Panc1 (cell line): ENCODE results near the gene IGF1R. TPM values are rescaled to one million over a fixed set of nuclear protein-coding genes. Genes with fewer than 3 reads are reported as not detected.

Experiments
- ATAC-seq: fragments of 200-7000 bp; cut with Tn5 transposase; 2 replicates; pipeline ENCODE4 v1.9.1; 2020; ENCODE audit warnings: mild to moderate bottlenecking, moderate library complexity
- BruUV-seq: library from RNA; stranded (reverse); fragments of 400-500 nt; replicated peaks from 2 replicates; lab custom pipeline; 2021; lab: Mats Ljungman, UMichigan
- CTCF ChIA-PET: fragments of 300-600 bp; sonication (Branson Sonifier 250); formaldehyde crosslinking; loops from one replicate; lab custom pipeline; 2022; ENCODE audit warnings: antibody characterized with exemption; lab: Charles Lee
- POLR2A ChIA-PET: fragments of 300-600 bp; sonication (Branson Sonifier 250); formaldehyde crosslinking; loops from one replicate; lab custom pipeline; 2022; ENCODE audit warnings: antibody characterized with exemption; lab: Charles Lee
- DNase-seq: peaks from one replicate; pipeline ENCODE4 v3.0.0-alpha.2; 2010; ENCODE audit warnings: low read depth, low spot score
- H3K27ac ChIP-seq: 2 replicates; pipeline ENCODE4 v1.5.1; 2011; ENCODE audit warnings: mild to moderate bottlenecking, low read length, inconsistent platforms
- H3K27me3 ChIP-seq: fragments of 200-500 bp; sonication (Bioruptor generic); 2 replicates; pipeline ENCODE4 v1.6.0; 2014; ENCODE audit warnings: low read length, inconsistent platforms; ENCODE audit not compliant: control insufficient read depth, insufficient read depth
- H3K36me3 ChIP-seq: fragments of 200-500 bp; sonication (Bioruptor generic); 2 replicates; pipeline ENCODE4 v1.5.1; 2014; ENCODE audit warnings: inconsistent platforms, mild to moderate bottlenecking, low read length, moderate library complexity; ENCODE audit not compliant: control insufficient read depth, insufficient read depth
- H3K4me1 ChIP-seq: 2 replicates; pipeline ENCODE4 v1.5.1; 2011; ENCODE audit warnings: inconsistent platforms, mild to moderate bottlenecking, low read length, moderate library complexity; ENCODE audit not compliant: control insufficient read depth, insufficient read depth
- H3K4me3 ChIP-seq, 2 experiments: 2 replicates each; pipeline ENCODE4 v1.5.1; 2011 to 2012; ENCODE audit warnings: low read depth in 2 of 2, low read length in 2 of 2, mild to moderate bottlenecking in 2 of 2, inconsistent platforms in 1 of 2, moderate library complexity in 1 of 2
- H3K9me3 ChIP-seq: fragments of 200-500 bp; sonication (Bioruptor generic); 2 replicates; pipeline ENCODE4 v1.5.1; 2014; ENCODE audit warnings: low read depth, mild to moderate bottlenecking, inconsistent platforms, low read length, moderate library complexity; ENCODE audit not compliant: control insufficient read depth, insufficient read depth
- CTCF ChIP-seq: fragments of 450-650 bp; IDR thresholded peaks from 2 replicates; pipeline ENCODE4 v1.5.1; 2017; ENCODE audit warnings: mild to moderate bottlenecking
- POLR2AphosphoS5 ChIP-seq: IDR thresholded peaks from 2 replicates; pipeline ENCODE4 v1.6.1; 2012; ENCODE audit warnings: mild to moderate bottlenecking, low read depth, low read length, moderate library complexity
- REST ChIP-seq, 2 experiments: IDR thresholded peaks; 2 replicates each; pipeline ENCODE4 v1.6.1; 2011 to 2012; ENCODE audit warnings: low read depth in 2 of 2, control low read depth in 1 of 2, low read length in 1 of 2, mild to moderate bottlenecking in 1 of 2, moderate library complexity in 1 of 2; ENCODE audit not compliant: insufficient read depth in 1 of 2
- SIN3A ChIP-seq: IDR thresholded peaks from 2 replicates; pipeline ENCODE4 v1.6.1; 2012; ENCODE audit warnings: low read depth, mild to moderate bottlenecking, low read length, moderate library complexity, borderline replicate concordance; ENCODE audit not compliant: insufficient read depth
- TCF7L2 ChIP-seq: IDR thresholded peaks from 2 replicates; pipeline ENCODE4 v1.6.1; 2011; ENCODE audit warnings: mild to moderate bottlenecking, low read depth, low read length, inconsistent platforms
- in situ Hi-C: cut with HindIII; loops from 2 replicates; pipeline ENCODE4 v1.10.0; 2016; ENCODE audit warnings: low sequenced_read_pairs, low pct_unique_long_range_greater_than_20kb
- intact Hi-C: fragments of 100-400 bp; cut with micrococcal nuclease; formaldehyde crosslinking; loops from one replicate; pipeline ENCODE4 v1.10.0; 2022; ENCODE audit not compliant: unreplicated experiment
- total RNA-seq: library from RNA; stranded (reverse); gene quantifications from one replicate; pipeline ENCODE4 v1.2.1, GENCODE V29; 2021; ENCODE audit not compliant: unreplicated experiment

Gene IGF1R
- total RNA-seq, 1 experiment from 2014 or later: 77.1 TPM

GRCh38 chr15:98673133-98673532 lies 24.8 kb downstream of the IGF1R start:
- ChIA-PET POLR2A (no interaction called here), CTCF (interaction anchor here (0.6 kb wide), 1 partner anchor 202 kb away, joined by 3 read pairs; no protein-coding TSS in a partner anchor)
- Histone ChIP-seq H3K27me3 (no peaks in the 10 kb centered on the region), H3K9me3 (no peaks in the 10 kb centered on the region), H3K27ac (no peak overlapping the region), H3K4me3 (no peak overlapping the region), H3K36me3 (no peaks in the 10 kb centered on the region), H3K4me1 (peaks cover 62% of the 10 kb centered on the region)
- TF ChIP-seq SIN3A: no peak
- TF ChIP-seq REST (IDR thresholded peaks at IDR 0.05; ENCODE audit: insufficient read depth in 1 of 2, low read depth in 2 of 2, low read length in 1 of 2): no peak
- TF ChIP-seq CTCF: no peak
- TF ChIP-seq TCF7L2: no peak
- TF ChIP-seq POLR2AphosphoS5: no peak
- DNase-seq (no peak), ATAC-seq (no peak)
- BruUV-seq: no TSS peak
- intact Hi-C loops (no loop called here), in situ Hi-C loops (no loop called here)

GRCh38 chr15:98674336-98674735 lies 26.0 kb downstream of the IGF1R start:
- DNase-seq (no peak), ATAC-seq (no peak)
- Histone ChIP-seq H3K9me3 (no peaks in the 10 kb centered on the region), H3K36me3 (no peaks in the 10 kb centered on the region), H3K4me3 (no peak overlapping the region), H3K4me1 (peaks cover 52% of the 10 kb centered on the region), H3K27ac (no peak overlapping the region), H3K27me3 (no peaks in the 10 kb centered on the region)
- TF ChIP-seq SIN3A (no peak), REST (IDR thresholded peaks at IDR 0.05; ENCODE audit: insufficient read depth in 1 of 2, low read depth in 2 of 2, low read length in 1 of 2) (no peak), POLR2AphosphoS5 (no peak), TCF7L2 (no peak), CTCF (no peak)
- ChIA-PET CTCF (interaction anchor here (0.7 kb wide), 1 partner anchor 126 kb away, joined by 5 read pairs; no protein-coding TSS in a partner anchor), POLR2A (no interaction called here)
- in situ Hi-C loops (no loop called here), intact Hi-C loops (no loop called here)
- no TSS peak for BruUV-seq
